ENCODE data around the gene ITPK1. TPM values are rescaled to one million over a fixed set of nuclear protein-coding genes. Genes with fewer than 3 reads are reported as not detected.

Gene ITPK1
- total RNA-seq, 4 donors from 2014 or later, result 43.9 to 56.1 (median 44.5) TPM

GRCh38 chr14:93028724-93029076 is 87.0 kb downstream of the ITPK1 start:
- Histone ChIP-seq H3K27me3 (no peaks in the 10 kb centered on the region), H3K27ac (peak overlapping the region; percentile 41 to 85 (median 64)), H3K9me3 (no peaks in the 10 kb centered on the region), H3K4me3 (replicated peaks in 1 of 3) (no peak overlapping the region), H3K4me1 (peaks cover 10 to 52% of the 10 kb centered on the region in 2 donors), H3K36me3 (no peaks in the 10 kb centered on the region)
- intact Hi-C loops (cut with DNase I), result no loop called here
- DNase-seq, result peak; percentile 81 to 86
- WGBS, 2 donors, result 29 to 37% methylated on average over 7 of the region's 9 CpGs
- TF ChIP-seq CTCF (IDR thresholded peaks at IDR 0.05), result no peak
- peak in 1 of 2 donors; percentile 30 for TF ChIP-seq POLR2A (IDR thresholded peaks at IDR 0.05)

- no peaks in the 10 kb centered on the region for H3K27me3 ChIP-seq
- DNase-seq, result peak; percentile 81 to 84
Measured at GRCh38 chr14:93027810-93028723, 87.7 kb downstream of the ITPK1 start.

GRCh38 chr14:93026339-93026738 is 89.4 kb downstream of the ITPK1 start:
- DNase-seq, result no peak
- intact Hi-C loops (cut with DNase I), result no loop called here
- Histone ChIP-seq H3K4me3 (replicated peaks in 1 of 3) (no peak overlapping the region), H3K4me1 (peaks cover 10 to 31% of the 10 kb centered on the region in 2 donors), H3K27me3 (no peaks in the 10 kb centered on the region), H3K27ac (no peak overlapping the region), H3K36me3 (no peaks in the 10 kb centered on the region), H3K9me3 (no peaks in the 10 kb centered on the region)
- 95% methylated on average over 7 of the region's 7 CpGs for WGBS, 2 donors
- TF ChIP-seq CTCF (IDR thresholded peaks at IDR 0.05) (no peak), POLR2A (IDR thresholded peaks at IDR 0.05) (no peak)

More at GRCh38 chr14:93027810-93028723, 87.7 kb downstream of the ITPK1 start:
- peak overlapping the region; percentile 41 to 85 (median 64) for H3K27ac ChIP-seq
- H3K4me1 ChIP-seq, result peaks cover 10 to 46% of the 10 kb centered on the region in 2 donors
- 61 to 82% methylated on average over 16 to 18 of the region's 19 CpGs for WGBS, 2 donors
- H3K9me3 ChIP-seq, result no peaks in the 10 kb centered on the region
- intact Hi-C loops (cut with DNase I), result no loop called here
- TF ChIP-seq CTCF (IDR thresholded peaks at IDR 0.05) (no peak), POLR2A (IDR thresholded peaks at IDR 0.05) (no peak)
- H3K4me3 ChIP-seq (replicated peaks in 1 of 3), result no peak overlapping the region
- H3K36me3 ChIP-seq, result no peaks in the 10 kb centered on the region

DNA sequence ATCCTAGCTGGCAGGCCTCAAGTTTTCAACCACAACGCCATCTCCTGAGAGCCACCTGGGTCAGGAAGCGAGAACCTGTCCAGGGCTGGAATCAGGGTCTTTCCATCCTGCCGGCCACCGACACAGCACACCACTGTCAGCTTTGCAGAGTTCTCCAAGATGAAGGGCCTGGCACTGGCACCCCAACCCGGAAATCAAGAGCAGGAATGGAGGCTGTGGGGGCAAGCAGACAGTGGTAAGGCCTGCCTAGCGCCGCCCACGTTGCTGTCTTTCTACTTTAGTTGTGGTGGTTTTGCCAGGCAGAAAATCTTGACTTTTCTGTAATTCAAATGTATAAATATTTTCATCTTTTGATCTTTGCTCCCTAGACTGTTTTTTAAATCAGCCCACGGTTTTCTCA is 90.7 kb downstream of the ITPK1 start:
- Histone ChIP-seq H3K27ac (no peak overlapping the region), H3K4me1 (peaks cover 10 to 29% of the 10 kb centered on the region in 2 donors), H3K9me3 (no peaks in the 10 kb centered on the region), H3K27me3 (no peaks in the 10 kb centered on the region), H3K4me3 (replicated peaks in 1 of 3) (no peak overlapping the region), H3K36me3 (no peaks in the 10 kb centered on the region)
- no peak for DNase-seq
- TF ChIP-seq CTCF (IDR thresholded peaks at IDR 0.05), result no peak
- TF ChIP-seq POLR2A (IDR thresholded peaks at IDR 0.05), result no peak
- intact Hi-C loops (cut with DNase I), result no loop called here
- WGBS, 2 donors, result 88 to 92% methylated on average over 9 of the region's 9 CpGs

DNA sequence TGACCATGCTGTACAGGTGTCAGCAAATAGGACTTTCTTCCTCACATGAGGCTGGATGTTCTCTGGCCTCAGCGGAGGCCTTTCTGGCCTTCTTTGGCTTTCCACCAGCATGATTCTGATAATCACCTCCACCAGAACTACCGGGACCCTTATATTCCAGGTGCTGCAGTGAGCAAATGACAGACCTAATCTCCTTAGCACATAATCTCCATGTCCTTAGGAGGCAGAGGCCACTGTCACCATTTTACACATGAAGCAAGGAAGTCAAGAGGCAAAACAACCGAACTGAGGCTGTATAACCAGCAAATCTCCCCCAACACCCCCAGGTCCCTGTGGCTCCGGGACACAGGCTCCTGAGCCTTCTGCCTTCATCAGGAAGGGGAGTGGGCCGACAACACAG is 91.2 kb downstream of the ITPK1 start:
- intact Hi-C loops (cut with DNase I), result no loop called here
- no peak overlapping the region for H3K27ac ChIP-seq
- 93 to 99% methylated on average over 5 of the region's 5 CpGs for WGBS, 2 donors

More for the DNA sequence above, 91.2 kb downstream of the ITPK1 start:
- DNase-seq, result no peak
- Histone ChIP-seq H3K36me3 (no peaks in the 10 kb centered on the region), H3K9me3 (no peaks in the 10 kb centered on the region), H3K27me3 (no peaks in the 10 kb centered on the region), H3K4me1 (peaks cover 10 to 28% of the 10 kb centered on the region in 2 donors), H3K4me3 (replicated peaks in 1 of 3) (no peak overlapping the region)
- TF ChIP-seq POLR2A (IDR thresholded peaks at IDR 0.05) (no peak), CTCF (IDR thresholded peaks at IDR 0.05) (no peak)

Measured in thyroid gland (tissue), 4 donors.